Right atrium auricular region (tissue), 2 donors: ENCODE data around the gene TPSB2. TPM values are rescaled to one million over a fixed set of nuclear protein-coding genes. Genes with fewer than 3 reads are reported as not detected.

Experiments used
- DNase-seq: peaks from one replicate; pipeline ENCODE4 v3.0.0-alpha.2; 2019; ENCODE audit warnings: low spot score
- H3K27ac ChIP-seq, 2 donors: fragments of 200-600 bp; sonication (generic); 1 replicate in 1 of 2; 2 replicates in 1 of 2; pipeline ENCODE4 v1.5.1; 2016 to 2019
- H3K27me3 ChIP-seq, 2 donors: fragments of 200-600 bp; sonication (generic); one replicate each; pipeline versions ENCODE4 v1.5.1 to v1.6.0; 2017 to 2019
- H3K36me3 ChIP-seq: fragments of 200-600 bp; sonication (generic); one replicate; pipeline ENCODE4 v1.5.1; 2016
- H3K4me1 ChIP-seq, 2 donors: fragments of 200-600 bp; sonication (generic); one replicate each; pipeline versions ENCODE4 v1.5.1 to v1.6.0; 2017 to 2019
- H3K4me3 ChIP-seq, 2 donors: fragments of 200-600 bp; sonication (generic); 1 replicate in 1 of 2; 2 replicates in 1 of 2; pipeline ENCODE4 v1.5.1; 2017 to 2019; ENCODE audit warnings: mild to moderate bottlenecking in 1 of 2, moderate library complexity in 1 of 2
- H3K9me3 ChIP-seq, 2 donors: fragments of 200-600 bp; sonication (generic); one replicate each; pipeline ENCODE4 v1.5.1; 2019
- CTCF ChIP-seq, 2 donors: fragments of 200-600 bp; sonication (generic); IDR thresholded peaks; one replicate each; pipeline ENCODE4 v1.5.1; 2019; ENCODE audit warnings: antibody characterized with exemption in 2 of 2
- total RNA-seq, 2 donors: library from RNA; depleted of rRNA; stranded (reverse); fragments of >200 nt; gene quantifications; one replicate each; pipeline ENCODE4 v1.1.0, GENCODE V29; 2016

Gene TPSB2
- total RNA-seq, 2 donors from 2014 or later = 1.2 to 12.5 TPM

- no peaks in the 10 kb centered on the region for H3K4me1 ChIP-seq
- TF ChIP-seq CTCF (IDR thresholded peaks at IDR 0.05) = no peak
- H3K36me3 ChIP-seq = no peaks in the 10 kb centered on the region
- H3K9me3 ChIP-seq = no peaks in the 10 kb centered on the region
- H3K27ac ChIP-seq = no peak overlapping the region
- no peak for DNase-seq
- no peak overlapping the region for H3K4me3 ChIP-seq
- H3K27me3 ChIP-seq = no peaks in the 10 kb centered on the region
Measured at GRCh38 chr16:1220098-1220728, 9.8 kb downstream of the TPSB2 start.

GRCh38 chr16:1218930-1219611, 10.9 kb downstream of the TPSB2 start:
- no peak overlapping the region for H3K27ac ChIP-seq
- H3K4me1 ChIP-seq = no peaks in the 10 kb centered on the region
- no peaks in the 10 kb centered on the region for H3K9me3 ChIP-seq
- no peak overlapping the region for H3K4me3 ChIP-seq
- TF ChIP-seq CTCF (IDR thresholded peaks at IDR 0.05) = no peak
- DNase-seq = no peak
- H3K27me3 ChIP-seq = no peaks in the 10 kb centered on the region
- no peaks in the 10 kb centered on the region for H3K36me3 ChIP-seq

- Histone ChIP-seq H3K27me3 (no peaks in the 10 kb centered on the region), H3K36me3 (no peaks in the 10 kb centered on the region)
Measured at GRCh38 chr16:1218061-1218929, 11.7 kb downstream of the TPSB2 start.

GRCh38 chr16:1217526-1217925, 12.5 kb downstream of the TPSB2 start:
- H3K27ac ChIP-seq = no peak overlapping the region
- TF ChIP-seq CTCF (IDR thresholded peaks at IDR 0.05) = no peak
- H3K36me3 ChIP-seq = no peaks in the 10 kb centered on the region
- H3K4me1 ChIP-seq = no peaks in the 10 kb centered on the region
- DNase-seq = no peak
- no peak overlapping the region for H3K4me3 ChIP-seq
- no peaks in the 10 kb centered on the region for H3K27me3 ChIP-seq
- H3K9me3 ChIP-seq = no peaks in the 10 kb centered on the region

More at GRCh38 chr16:1218061-1218929, 11.7 kb downstream of the TPSB2 start:
- H3K4me1 ChIP-seq = no peaks in the 10 kb centered on the region
- no peak overlapping the region for H3K27ac ChIP-seq
- no peaks in the 10 kb centered on the region for H3K9me3 ChIP-seq
- TF ChIP-seq CTCF (IDR thresholded peaks at IDR 0.05) = no peak
- H3K4me3 ChIP-seq = no peak overlapping the region
- no peak for DNase-seq

GRCh38 chr16:1216681-1217400, 13.1 kb downstream of the TPSB2 start:
- DNase-seq = no peak
- H3K4me1 ChIP-seq = no peaks in the 10 kb centered on the region
- no peaks in the 10 kb centered on the region for H3K36me3 ChIP-seq
- no peaks in the 10 kb centered on the region for H3K9me3 ChIP-seq
- no peak overlapping the region for H3K4me3 ChIP-seq
- no peak for TF ChIP-seq CTCF (IDR thresholded peaks at IDR 0.05)
- no peak overlapping the region for H3K27ac ChIP-seq
- H3K27me3 ChIP-seq = no peaks in the 10 kb centered on the region
